GM18511 (cell line): ENCODE results near the gene PRR7.
A peak's percentile ranks its signal among the peaks of the same experiment; 100 is the strongest.

Source experiments
- ATAC-seq: cut with Tn5 transposase; IDR thresholded peaks from one replicate; pipeline ENCODE4 v1.9.1; 2021; ENCODE audit warnings: mild to moderate bottlenecking, moderate library complexity; ENCODE audit not compliant: unreplicated experiment

PRR7 gene

DNA sequence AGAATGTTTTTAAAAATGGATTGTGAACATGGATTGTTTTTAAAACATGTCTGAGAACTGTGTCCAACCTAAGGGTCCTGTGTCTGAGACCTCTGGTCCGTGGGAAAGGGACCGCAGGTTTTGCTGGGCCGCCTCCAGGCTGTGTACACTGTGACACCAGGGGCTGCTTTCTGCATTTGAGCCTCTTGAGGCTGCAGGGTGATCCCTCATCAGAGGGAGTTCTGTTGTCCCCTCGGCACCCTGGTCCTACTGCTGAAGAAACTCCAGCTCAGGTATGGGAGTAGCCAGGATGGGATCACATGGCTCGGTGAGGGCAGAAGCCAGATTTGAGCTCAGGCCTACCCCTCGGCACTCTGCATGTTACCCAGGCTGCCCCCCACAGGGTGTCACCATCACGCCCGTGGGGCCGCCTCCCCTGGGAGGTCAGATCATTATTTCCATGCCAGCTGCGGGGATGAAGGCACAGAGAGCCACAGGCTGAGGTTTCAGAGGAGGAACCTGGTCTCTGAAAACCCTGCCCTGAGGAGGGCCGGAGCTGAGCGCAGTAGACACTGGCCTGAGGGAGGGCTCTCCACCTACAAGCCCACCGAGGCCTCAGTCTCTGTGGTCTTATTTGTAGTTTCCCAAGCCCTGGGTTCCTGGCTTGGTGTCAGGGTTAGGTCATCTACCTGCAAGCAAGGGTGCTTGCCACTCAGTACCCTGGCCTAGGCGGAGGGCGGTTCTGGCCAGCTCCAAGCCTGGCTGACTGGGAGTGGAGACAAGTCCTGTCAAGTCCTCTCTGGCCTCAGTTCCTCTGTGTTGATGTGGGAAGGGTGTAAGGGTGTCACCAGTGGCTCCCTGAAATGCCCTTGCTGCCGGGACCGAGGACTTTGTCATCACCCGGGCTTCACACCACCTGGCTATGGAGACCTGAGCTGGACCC lies 2.8 kb downstream of the PRR7 start:
- no peak for ATAC-seq

DNA sequence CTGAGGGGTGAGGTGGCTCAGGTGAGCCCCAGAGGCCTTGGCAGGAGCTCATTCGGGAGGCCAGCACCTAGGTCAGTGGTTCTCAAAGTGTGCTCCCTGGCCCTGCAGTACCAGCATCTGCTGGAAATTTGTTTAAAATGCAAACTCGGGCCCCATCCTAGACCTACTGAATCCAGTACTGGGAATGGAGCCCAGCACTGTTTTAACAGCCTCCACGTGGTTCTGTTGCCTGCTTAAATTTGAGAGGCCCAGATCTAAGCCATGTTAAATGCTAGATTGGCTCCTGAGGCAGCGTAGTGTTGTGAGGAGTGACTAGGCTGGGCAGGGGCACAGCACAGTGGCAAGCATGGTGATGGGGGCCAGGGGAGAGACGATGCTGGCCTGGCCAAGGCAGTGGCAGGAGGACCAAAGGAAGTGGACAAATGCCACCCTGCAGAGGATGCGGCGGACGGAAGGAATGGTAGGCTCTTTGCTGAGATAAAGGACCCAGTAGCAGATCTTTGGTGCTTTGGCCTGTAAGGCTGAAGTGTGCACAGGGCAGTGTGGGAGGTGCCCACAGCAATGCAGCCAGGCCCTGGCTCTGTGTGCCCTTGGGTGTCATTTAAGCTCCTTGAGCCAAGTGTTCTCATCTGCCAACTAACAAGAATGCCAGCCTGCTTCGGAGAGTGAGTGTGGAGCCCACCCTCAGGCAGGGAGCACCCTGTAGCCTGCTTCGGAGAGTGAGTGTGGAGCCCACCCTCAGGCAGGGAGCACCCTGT lies 4.2 kb downstream of the PRR7 start:
- no peak for ATAC-seq

- no peak for ATAC-seq
These were observed 6.3 kb downstream of the PRR7 start for GRCh38 chr5:177452688-177453638.

DNA sequence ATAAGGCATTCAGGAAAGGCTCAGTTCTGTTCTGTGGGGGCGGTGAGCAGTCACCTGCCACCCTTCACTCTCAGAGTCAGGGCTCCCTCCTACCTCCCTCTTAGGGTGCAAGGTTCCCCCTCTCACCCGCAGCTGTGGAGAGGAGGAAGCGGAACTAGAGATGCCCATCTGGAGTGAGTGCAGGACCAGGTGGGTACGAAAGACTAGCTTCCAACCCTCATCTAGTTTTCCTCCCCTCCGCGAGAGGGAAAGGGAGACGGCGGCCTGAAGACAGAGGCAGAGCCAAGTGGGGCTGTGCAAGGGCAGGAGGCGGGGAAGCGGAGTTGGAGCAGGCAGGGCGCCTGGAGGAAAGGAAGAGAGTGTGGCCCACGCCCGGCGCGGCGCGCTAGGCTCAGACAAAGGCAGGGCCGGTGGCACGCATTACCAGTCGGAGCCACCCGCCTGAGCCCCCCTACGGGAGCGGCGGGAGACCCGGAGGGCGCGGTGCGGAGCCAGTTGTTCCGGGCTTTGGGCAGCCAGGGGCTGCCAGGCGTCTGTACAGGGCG lies 7.3 kb downstream of the PRR7 start:
- peak; percentile 6 for ATAC-seq

DNA sequence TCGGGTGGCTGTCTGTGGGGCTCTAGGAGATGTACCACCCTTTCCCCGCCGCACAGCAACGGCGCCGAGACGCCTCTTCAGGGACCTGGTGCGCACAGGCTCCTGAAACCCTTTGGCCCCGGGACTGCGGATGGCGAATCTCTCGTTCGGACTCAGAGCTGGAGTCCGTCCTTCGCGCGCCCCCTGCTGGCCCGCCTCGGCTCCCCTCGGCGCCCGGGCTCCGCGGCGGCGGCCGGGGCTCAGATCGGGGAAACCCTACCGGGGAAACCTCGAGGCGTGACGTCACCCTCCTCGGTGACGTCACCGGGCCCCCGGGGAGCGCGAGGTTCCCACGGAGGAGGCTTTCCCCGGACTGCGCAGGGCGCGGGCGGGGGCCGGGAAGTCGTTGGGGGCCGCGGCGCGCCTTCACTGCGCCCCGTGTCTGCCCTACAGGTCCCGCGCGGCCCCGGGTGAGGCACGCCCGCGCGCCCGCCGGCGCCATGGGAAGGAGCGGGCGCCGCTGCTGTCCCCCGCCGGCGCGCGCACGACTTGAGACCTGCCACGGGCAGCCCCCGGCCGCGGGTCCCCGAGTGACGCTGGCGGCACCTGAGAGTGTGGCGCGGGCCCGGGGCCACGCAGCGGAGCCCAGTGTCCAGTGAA lies 7.9 kb downstream of the PRR7 start:
- peak; percentile 54 for ATAC-seq

GRCh38 chr5:177455036-177455660 lies 8.5 kb downstream of the PRR7 start:
- peak; percentile 60 for ATAC-seq

- peak; percentile 33 for ATAC-seq
These were observed 9.3 kb downstream of the PRR7 start for GRCh38 chr5:177455661-177456590.

- no peak for ATAC-seq
These were observed 10.0 kb downstream of the PRR7 start for GRCh38 chr5:177456591-177456964.

DNA sequence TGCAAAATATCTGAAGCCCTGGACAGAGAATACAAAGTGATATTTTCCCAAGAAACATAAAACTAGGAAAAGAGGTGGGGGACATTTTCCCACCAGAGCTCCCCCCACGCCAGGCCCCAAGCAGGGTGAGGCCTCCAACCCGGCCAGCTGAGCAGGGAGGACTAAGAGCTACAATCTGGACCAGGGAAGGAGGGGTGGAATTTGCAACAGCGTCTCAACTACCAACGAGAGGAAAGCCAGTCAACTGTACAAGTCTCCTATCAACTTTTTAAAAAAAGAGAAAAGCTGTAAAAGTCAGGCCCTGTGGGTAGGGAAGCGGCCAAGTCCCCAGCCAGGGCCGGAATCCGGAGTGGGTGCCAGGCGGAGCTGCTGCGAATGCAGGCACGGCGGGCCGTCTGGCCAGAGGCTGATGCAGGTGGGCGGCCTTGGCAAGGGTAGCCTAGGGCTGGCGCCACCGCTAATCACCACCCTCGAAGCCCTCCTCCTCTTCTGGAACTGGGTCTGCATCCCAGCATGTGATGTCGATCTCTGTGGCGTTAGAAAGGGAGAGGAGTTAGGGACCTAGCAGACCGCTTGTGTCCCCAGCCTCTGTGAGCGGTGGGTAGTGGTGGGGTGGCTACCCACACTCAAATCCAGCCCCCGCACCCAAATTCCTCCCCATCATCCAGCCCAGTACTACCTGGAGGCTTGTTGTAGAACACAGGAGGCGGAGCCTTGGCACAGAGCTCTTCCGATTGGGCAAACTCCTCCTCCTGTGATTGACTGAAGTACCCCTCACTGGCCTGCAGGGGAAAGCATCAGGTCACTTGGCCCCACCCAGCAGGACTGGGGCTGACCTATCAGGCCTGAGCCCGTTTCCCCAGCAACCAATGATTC lies 10.6 kb downstream of the PRR7 start:
- ATAC-seq, result peak; percentile 33

DNA sequence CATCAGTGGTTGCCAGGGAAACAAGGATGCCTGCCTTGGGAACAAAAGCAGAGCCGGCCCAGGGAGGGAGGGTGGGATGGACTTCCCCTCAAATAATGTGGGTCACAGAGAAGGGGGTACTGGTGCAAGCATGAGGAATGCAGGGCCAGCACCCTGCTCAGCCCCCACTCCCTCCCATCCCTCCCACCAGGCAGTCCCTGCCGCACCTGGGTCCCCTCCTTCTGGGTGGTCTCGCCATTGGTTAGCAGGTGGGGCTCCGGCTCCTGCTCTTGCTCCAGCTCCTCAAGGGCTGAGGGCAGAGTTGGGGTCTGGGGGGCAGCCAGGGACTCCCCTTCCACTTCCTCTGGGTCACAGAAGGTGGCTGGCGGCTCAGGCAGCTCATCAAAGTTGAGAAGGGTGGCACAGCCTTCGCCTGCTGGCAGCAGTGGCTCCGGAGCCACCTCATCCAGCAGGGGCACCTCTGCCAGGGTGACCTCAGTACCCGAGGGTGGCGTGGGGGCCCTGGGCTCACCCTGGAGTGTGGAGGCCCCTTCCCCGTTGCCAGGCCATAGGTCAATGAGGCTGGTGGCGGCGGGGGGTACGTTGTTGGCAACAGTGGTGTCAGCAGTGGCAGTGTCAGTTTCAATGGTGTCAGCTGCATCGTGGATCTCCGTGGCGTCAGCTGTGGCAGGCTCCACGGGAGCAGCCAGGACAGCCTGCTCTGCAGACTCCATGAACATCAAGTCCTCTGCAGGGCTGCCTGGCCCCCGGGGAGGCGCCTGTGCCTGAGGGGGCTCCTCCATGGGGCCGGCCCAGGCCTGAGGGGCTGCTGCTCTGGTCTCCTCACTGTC lies 11.5 kb downstream of the PRR7 start:
- ATAC-seq, result no peak

DNA sequence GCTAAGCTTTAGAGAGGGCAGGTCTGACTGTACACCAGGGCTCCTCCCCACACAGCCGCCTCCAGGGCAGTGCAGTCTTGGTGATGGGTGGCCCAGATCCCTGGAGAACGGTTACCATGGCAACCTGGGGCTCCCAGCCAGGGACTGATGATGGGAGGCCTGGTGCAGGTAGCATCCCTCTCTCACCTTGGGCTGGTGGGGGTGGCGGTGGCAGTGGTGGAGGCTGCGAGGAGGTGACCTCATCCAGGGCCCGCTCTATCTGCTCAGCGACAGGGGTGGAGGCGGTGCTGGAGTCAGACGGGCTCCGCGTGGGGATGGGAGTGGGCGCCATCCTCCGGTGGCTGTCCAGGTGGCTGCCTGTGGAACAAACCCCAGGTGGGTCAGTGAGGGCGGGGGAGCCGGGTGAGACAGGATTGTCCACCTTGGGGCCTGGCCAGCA lies 12.3 kb downstream of the PRR7 start:
- no peak for ATAC-seq

DNA sequence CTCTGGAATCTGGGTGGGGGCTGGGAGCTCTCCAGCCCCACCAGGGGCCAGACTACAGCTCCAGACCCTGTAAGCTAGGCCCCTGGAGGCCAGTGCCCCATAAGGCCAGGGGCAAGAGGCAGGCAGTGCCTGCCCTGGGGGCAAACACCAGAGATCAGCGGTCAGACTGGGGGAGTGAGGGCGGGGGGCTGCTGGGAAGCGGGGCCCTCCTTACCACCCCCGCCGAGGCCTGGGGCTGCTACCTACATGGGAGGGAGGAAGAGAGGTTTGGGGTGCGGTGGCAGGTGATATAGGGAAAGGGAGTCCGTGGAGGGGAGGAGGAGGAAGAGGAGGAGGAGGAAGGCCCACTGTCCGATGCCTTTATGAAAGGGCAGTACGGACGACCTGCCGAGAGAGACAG lies 12.7 kb downstream of the PRR7 start:
- ATAC-seq, result no peak

DNA sequence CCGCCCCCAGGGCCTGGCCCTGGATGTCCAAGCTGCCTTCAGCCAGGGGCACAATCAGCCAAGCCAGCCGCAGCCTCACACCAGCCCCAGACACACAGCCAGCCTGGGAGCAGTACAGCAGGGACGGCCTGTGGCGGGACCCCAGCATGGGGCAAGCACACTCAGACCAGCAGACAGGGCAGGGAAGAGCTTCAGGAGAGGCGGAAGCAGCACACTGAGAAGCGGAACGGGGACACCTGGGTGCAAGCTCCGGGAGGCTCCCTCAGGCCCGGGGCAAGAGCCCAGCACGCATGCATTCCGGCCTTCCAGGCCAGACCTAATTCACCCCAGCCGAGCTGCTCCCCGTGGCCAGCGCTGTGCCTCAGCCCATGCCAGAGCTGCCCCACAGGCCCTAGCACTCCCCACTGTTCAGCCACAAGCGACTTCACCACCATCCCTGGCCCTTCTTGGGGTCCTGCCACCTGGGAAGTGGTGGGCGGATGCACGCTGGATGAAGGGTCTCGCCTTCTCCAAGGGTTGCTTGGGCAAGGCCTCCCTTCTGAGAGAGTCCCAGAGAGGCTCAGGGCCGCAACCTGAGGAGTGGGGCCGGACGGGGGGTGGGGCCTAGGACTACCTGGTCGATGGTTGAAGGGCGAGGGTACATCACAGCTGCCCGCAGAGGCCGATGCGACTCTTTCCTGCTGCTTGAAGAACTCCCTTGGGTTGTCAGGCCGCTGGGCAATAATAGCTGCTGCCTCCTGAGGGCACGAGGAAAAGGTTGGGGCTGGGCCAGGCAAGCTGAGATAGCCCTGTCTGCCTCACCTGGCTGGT lies 13.4 kb downstream of the PRR7 start:
- no peak for ATAC-seq

- ATAC-seq, result no peak
These were observed 15.5 kb downstream of the PRR7 start for GRCh38 chr5:177462021-177462670.

- no peak for ATAC-seq
These were observed 18.4 kb downstream of the PRR7 start for GRCh38 chr5:177465044-177465443.
